Left lung (tissue), 10 donors: ENCODE data around the gene FBXO3. TPM values are rescaled to one million over a fixed set of nuclear protein-coding genes. Genes with fewer than 3 reads are reported as not detected.
A peak's percentile ranks its signal among the peaks of the same experiment; 100 is the strongest.

Experiments
- ATAC-seq: fragments of 200-7000 bp; cut with Tn5 transposase; one replicate; pipeline ENCODE4 v1.9.1; 2020; ENCODE audit warnings: moderate library complexity
- DNase-seq, 4 donors: peaks; one replicate each; pipeline ENCODE4 v3.0.0-alpha.2; 2013 to 2020
- H3K27ac ChIP-seq, 2 donors: fragments of 200-600 bp; sonication (generic) in 1 of 2; one replicate each; pipeline versions ENCODE4 v1.5.0 to v1.8.0; 2020 to 2021
- H3K27me3 ChIP-seq, 2 donors: fragments of 200-600 bp; sonication (generic) in 1 of 2; one replicate each; pipeline versions ENCODE4 v1.5.0 to v1.8.0; 2020 to 2021
- H3K36me3 ChIP-seq, 2 donors: fragments of 200-600 bp; sonication (generic) in 1 of 2; one replicate each; pipeline versions ENCODE4 v1.5.0 to v1.8.0; 2020 to 2021
- H3K4me1 ChIP-seq, 2 donors: fragments of 200-600 bp; one replicate each; pipeline ENCODE4 v1.8.0; 2021
- H3K4me3 ChIP-seq, 2 donors: fragments of 200-600 bp; sonication (generic) in 1 of 2; one replicate each; pipeline versions ENCODE4 v1.5.0 to v1.8.0; 2020 to 2021; ENCODE audit warnings: mild to moderate bottlenecking in 1 of 2
- H3K9me3 ChIP-seq, 2 donors: fragments of 200-600 bp; sonication (generic) in 1 of 2; one replicate each; pipeline versions ENCODE4 v1.5.0 to v1.8.0; 2020 to 2021
- intact Hi-C, 2 donors: fragments of 100-400 bp; cut with DNase I; formaldehyde crosslinking; loops; one replicate each; pipeline versions ENCODE4 v1.11.2 to v1.14.2; 2022
- polyA plus RNA-seq, 6 donors: library from polyadenylated mRNA; unstranded; fragments of 120-200 nt; gene quantifications; one replicate each; pipeline ENCODE4 v1.2.1, GENCODE V29; 2013; ENCODE audit not compliant: insufficient read length in 6 of 6
- total RNA-seq, 2 donors: library from RNA; stranded (reverse); fragmentation: NEBNext Ultra II Directional; extraction: Animal tissue kit (Norgen Biotek cat#: 25700); gene quantifications; one replicate each; pipeline ENCODE4 v1.2.1, GENCODE V29; 2021
- TF ChIP-seq, protein P1 (sequence below), 2 donors: fragments of 200-600 bp; sonication (generic) in 1 of 2; IDR thresholded peaks; one replicate each; pipeline versions ENCODE4 v1.5.0 to v1.8.0; 2021; ENCODE audit warnings: antibody characterized with exemption in 2 of 2
- donor health status: DM: no; HTN: yes; CAD: no.
- donor health status: DM: no; HTN: no; CAD: no.

FBXO3 gene
- total and polyA plus RNA-seq, 8 donors, result 25.9 to 54.8 (median 45.2) TPM

DNA sequence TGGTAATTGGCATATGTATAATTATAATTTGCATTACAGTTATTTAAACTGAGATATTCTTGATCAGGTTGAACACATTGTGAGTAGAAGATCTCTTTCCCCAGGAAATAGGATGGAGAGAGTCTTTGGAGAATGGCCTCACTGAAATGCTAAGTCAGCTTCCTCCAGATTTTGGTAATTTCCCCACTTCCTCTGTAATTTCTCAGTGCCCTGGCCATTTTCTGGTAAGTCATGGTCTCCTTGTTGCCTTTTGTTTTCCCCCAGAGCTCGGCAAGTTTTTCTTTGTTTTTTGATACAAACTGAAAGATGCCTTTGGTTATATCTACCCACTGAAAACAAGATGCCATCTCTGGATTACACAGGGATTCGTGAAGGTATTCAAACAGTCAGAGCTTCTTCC is 12.8 kb upstream of the FBXO3 start:
- Histone ChIP-seq H3K9me3 (no peaks in the 10 kb centered on the region), H3K27me3 (peaks cover 3 to 14% of the 10 kb centered on the region in 2 donors), H3K36me3 (no peaks in the 10 kb centered on the region), H3K4me3 (no peak overlapping the region), H3K4me1 (no peaks in the 10 kb centered on the region), H3K27ac (no peak overlapping the region)
- ATAC-seq (no peak), DNase-seq (no peak)
- TF ChIP-seq, protein P1, sequence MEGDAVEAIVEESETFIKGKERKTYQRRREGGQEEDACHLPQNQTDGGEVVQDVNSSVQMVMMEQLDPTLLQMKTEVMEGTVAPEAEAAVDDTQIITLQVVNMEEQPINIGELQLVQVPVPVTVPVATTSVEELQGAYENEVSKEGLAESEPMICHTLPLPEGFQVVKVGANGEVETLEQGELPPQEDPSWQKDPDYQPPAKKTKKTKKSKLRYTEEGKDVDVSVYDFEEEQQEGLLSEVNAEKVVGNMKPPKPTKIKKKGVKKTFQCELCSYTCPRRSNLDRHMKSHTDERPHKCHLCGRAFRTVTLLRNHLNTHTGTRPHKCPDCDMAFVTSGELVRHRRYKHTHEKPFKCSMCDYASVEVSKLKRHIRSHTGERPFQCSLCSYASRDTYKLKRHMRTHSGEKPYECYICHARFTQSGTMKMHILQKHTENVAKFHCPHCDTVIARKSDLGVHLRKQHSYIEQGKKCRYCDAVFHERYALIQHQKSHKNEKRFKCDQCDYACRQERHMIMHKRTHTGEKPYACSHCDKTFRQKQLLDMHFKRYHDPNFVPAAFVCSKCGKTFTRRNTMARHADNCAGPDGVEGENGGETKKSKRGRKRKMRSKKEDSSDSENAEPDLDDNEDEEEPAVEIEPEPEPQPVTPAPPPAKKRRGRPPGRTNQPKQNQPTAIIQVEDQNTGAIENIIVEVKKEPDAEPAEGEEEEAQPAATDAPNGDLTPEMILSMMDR (IDR thresholded peaks at IDR 0.05), result no peak
- intact Hi-C loops, result no loop called here

DNA sequence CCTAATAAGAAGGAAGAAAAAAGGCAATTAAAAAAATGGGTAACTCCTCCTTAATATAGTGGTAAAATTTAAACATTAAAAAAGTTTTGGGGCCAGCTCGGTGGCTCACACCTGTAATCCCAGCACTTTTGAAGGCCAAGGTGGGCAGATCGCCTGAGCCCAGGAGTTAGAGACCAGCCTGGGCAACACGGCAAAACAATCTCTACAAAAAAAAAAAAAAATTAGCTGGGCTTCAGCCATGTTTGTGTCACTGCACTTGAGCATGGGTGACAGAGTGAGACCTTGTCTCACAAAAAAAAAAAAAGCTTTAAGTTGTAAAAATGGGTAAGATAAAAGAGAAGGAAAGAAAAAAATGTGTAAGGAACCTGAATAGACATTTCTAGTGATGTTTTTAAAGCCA is 11.3 kb upstream of the FBXO3 start:
- H3K27me3 ChIP-seq, result peaks cover 3 to 16% of the 10 kb centered on the region in 2 donors
- H3K4me3 ChIP-seq, result no peak overlapping the region
- intact Hi-C loops, result no loop called here
- DNase-seq (no peak), ATAC-seq (no peak)
- H3K9me3 ChIP-seq, result no peaks in the 10 kb centered on the region
- H3K4me1 ChIP-seq, result no peaks in the 10 kb centered on the region
- no peaks in the 10 kb centered on the region for H3K36me3 ChIP-seq
- TF ChIP-seq, protein P1 (IDR thresholded peaks at IDR 0.05), result no peak
- no peak overlapping the region for H3K27ac ChIP-seq

DNA sequence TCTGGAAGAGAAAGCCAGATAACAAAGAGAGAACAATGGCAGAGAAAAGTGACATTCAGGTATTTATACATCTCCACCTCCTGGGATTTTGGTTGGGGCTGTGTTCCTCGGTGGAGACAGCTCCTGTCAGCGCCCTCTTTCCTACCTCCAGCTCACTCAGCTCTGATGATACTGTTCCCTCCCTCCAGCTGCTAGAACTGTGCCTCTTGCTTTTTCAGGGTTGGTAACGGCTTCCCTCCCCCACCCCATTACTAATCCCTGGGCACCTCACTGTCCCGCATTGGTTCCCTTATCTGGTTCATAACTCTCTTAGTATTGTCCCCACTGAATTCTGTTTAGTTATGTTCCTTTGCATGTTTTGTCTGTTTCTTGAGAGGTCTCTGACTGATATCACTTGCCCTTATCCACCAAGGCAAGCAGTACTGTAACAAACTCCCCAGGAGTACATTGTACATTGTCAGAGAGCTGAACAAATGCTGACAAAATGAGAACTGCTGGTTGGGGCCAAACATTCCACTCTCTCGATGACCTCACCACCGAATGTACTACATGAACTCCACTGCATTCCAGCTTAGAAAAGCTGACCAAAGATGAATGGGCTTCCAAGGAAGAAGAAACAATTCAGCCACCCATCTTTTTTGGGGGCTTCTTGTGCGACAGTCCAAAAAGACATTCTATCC is 5.7 kb upstream of the FBXO3 start:
- intact Hi-C loops, result no loop called here
- TF ChIP-seq, protein P1 (IDR thresholded peaks at IDR 0.05), result no peak
- peaks cover 0 to 3% of the 10 kb centered on the region in 2 donors for H3K4me1 ChIP-seq
- peaks cover 0 to 36% of the 10 kb centered on the region in 2 donors for H3K27me3 ChIP-seq
- no peaks in the 10 kb centered on the region for H3K36me3 ChIP-seq
- DNase-seq, result peak in 1 of 4 donors; percentile 25
- H3K27ac ChIP-seq, result no peak overlapping the region
- no peak overlapping the region for H3K4me3 ChIP-seq
- H3K9me3 ChIP-seq, result no peaks in the 10 kb centered on the region
- peak; percentile 70 for ATAC-seq

DNA sequence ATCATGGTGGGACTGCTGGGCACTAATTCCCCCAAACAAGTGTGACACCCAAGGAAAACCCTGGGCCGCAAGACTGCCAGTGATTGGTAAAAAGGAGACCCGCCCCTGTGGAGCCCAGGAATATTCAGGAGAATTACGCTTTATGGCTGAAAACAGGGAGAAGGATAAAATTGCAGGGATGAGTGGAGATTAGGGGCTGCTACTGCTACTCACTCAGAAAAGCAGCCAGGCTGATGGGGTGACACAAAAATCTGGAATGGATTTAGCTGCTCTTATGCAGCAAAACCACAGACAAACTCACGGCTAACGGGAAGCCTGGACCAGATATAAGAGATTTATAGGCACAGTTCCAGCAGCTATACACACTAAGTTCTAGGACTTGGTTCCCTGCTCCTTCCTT is 4.4 kb upstream of the FBXO3 start:
- no peak overlapping the region for H3K4me3 ChIP-seq
- peak in 2 of 4 donors; percentile 39 to 79 for DNase-seq
- no peaks in the 10 kb centered on the region for H3K9me3 ChIP-seq
- ATAC-seq, result no peak
- no peak overlapping the region for H3K27ac ChIP-seq
- peaks cover 0 to 38% of the 10 kb centered on the region in 2 donors for H3K27me3 ChIP-seq
- intact Hi-C loops, result no loop called here
- H3K36me3 ChIP-seq, result no peaks in the 10 kb centered on the region
- peaks cover 0 to 8% of the 10 kb centered on the region in 2 donors for H3K4me1 ChIP-seq
- TF ChIP-seq, protein P1 (IDR thresholded peaks at IDR 0.05), result no peak

DNA sequence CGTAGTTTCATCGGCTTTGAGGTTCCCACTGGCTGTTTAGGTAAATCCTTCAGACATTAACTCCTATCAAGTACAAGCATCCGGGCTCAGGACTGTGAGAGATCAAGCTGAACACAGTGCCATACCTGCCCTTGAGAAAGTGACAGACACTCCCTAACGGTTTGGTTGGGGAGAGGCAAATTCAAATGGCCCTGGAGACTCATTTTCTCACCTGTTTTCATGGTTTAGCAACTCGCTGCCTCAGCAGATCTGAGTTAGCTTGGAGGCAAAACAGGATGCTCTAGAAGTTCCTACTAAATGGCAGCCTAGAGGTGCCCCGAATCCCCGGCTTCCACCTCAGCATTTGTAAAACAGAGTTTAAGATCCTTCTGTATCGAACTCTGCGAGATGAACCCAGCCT is 3.6 kb upstream of the FBXO3 start:
- no peak overlapping the region for H3K4me3 ChIP-seq
- H3K27ac ChIP-seq, result no peak overlapping the region
- DNase-seq (no peak), ATAC-seq (no peak)
- peaks cover 1 to 15% of the 10 kb centered on the region in 2 donors for H3K4me1 ChIP-seq
- intact Hi-C loops, result no loop called here
- H3K27me3 ChIP-seq, result peaks cover 0 to 38% of the 10 kb centered on the region in 2 donors
- TF ChIP-seq, protein P1 (IDR thresholded peaks at IDR 0.05), result no peak
- no peaks in the 10 kb centered on the region for H3K36me3 ChIP-seq
- H3K9me3 ChIP-seq, result no peaks in the 10 kb centered on the region
